ENCODE data around the gene DSE. TPM values are rescaled to one million over a fixed set of nuclear protein-coding genes. Genes with fewer than 3 reads are reported as not detected.
A peak's percentile ranks its signal among the peaks of the same experiment; 100 is the strongest.

Gene DSE
- total RNA-seq, 1 donor, result 50.7 TPM

GRCh38 chr6:116444092-116444491 lies 73.3 kb downstream of the DSE start:
- no peak overlapping the region for H3K4me3 ChIP-seq (ENCODE audit: low read depth, low read length)
- DNase-seq (ENCODE audit: low read depth), result peak; percentile 69
- TF ChIP-seq, protein P1, sequence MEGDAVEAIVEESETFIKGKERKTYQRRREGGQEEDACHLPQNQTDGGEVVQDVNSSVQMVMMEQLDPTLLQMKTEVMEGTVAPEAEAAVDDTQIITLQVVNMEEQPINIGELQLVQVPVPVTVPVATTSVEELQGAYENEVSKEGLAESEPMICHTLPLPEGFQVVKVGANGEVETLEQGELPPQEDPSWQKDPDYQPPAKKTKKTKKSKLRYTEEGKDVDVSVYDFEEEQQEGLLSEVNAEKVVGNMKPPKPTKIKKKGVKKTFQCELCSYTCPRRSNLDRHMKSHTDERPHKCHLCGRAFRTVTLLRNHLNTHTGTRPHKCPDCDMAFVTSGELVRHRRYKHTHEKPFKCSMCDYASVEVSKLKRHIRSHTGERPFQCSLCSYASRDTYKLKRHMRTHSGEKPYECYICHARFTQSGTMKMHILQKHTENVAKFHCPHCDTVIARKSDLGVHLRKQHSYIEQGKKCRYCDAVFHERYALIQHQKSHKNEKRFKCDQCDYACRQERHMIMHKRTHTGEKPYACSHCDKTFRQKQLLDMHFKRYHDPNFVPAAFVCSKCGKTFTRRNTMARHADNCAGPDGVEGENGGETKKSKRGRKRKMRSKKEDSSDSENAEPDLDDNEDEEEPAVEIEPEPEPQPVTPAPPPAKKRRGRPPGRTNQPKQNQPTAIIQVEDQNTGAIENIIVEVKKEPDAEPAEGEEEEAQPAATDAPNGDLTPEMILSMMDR (IDR thresholded peaks at IDR 0.05; ENCODE audit: insufficient read depth, low read length), result peak; percentile 74

GRCh38 chr6:116444575-116444974 lies 73.8 kb downstream of the DSE start:
- no peak for DNase-seq (ENCODE audit: low read depth)
- TF ChIP-seq, protein P1 (IDR thresholded peaks at IDR 0.05; ENCODE audit: insufficient read depth, low read length), result no peak
- H3K4me3 ChIP-seq (ENCODE audit: low read depth, low read length), result no peak overlapping the region

DNA sequence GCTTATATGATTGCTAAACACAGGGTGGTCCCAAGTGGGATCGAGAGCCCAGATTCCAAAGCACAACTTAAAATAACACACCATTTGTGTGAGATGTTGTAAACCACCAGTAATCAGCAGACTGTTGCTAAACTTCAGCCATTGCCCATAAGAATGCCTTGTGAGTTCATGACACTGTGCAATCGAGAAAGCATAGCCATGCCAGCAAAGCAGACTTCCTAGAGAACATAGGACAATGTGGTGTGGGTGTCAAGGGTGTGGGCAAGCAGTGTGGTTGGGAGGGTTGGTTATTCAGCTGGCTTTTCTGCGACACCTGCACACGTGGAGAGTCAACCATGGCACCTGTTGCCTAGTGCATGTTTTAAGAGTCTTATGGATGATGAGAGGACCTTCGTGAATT lies 74.4 kb downstream of the DSE start:
- DNase-seq (ENCODE audit: low read depth), result no peak
- TF ChIP-seq, protein P1 (IDR thresholded peaks at IDR 0.05; ENCODE audit: insufficient read depth, low read length), result no peak
- no peak overlapping the region for H3K4me3 ChIP-seq (ENCODE audit: low read depth, low read length)

DNA sequence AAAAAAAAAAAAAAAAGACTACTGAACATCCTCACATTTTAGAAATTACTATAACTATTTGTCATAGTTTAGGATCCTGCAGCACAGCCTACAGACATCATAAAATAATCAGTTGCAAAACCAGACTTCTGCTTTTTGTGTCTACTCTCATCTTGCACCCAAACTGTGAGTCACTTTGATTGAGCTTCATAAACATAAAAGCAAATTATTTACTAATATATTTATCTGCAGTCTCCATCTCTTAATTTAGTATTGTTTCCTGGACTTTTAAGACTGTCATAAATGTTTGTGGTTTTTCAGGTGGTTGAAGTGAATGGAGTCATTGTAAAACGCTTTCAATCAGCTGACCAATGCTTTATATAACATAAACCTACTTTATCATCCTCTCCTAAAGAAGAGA lies 75.7 kb downstream of the DSE start:
- TF ChIP-seq, protein P1 (IDR thresholded peaks at IDR 0.05; ENCODE audit: insufficient read depth, low read length), result no peak
- DNase-seq (ENCODE audit: low read depth), result no peak

DNA sequence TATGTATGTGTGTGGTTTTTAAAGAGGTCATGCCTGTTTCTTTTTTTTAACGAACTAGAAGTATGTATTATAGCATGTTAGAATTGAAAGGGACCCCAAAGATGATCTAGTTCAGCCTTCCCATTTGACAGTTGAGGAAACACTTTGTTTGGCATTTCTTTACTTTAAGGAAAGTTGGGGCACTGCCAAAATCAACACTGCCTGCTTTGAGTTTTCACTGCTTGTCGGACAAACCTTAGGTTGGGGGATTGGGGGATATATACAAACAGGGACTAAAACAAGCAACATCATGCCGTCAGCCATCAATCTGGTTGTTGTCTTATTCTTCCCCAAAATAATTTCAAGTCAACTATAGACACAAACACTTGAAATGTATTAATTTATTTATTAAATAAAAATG lies 76.3 kb downstream of the DSE start:
- DNase-seq (ENCODE audit: low read depth), result no peak
- TF ChIP-seq, protein P1 (IDR thresholded peaks at IDR 0.05; ENCODE audit: insufficient read depth, low read length), result no peak
- H3K4me3 ChIP-seq (ENCODE audit: low read depth, low read length), result peak overlapping the region; percentile 4

More for the DNA sequence above, 75.7 kb downstream of the DSE start:
- H3K4me3 ChIP-seq (ENCODE audit: low read depth, low read length), result no peak overlapping the region

GRCh38 chr6:116447496-116448011 lies 76.8 kb downstream of the DSE start:
- TF ChIP-seq, protein P1 (IDR thresholded peaks at IDR 0.05; ENCODE audit: insufficient read depth, low read length), result no peak
- H3K4me3 ChIP-seq (ENCODE audit: low read depth, low read length), result no peak overlapping the region
- peak; percentile 99 for DNase-seq (ENCODE audit: low read depth)

GRCh38 chr6:116449565-116449964 lies 78.8 kb downstream of the DSE start:
- no peak overlapping the region for H3K4me3 ChIP-seq (ENCODE audit: low read depth, low read length)
- no peak for DNase-seq (ENCODE audit: low read depth)
- TF ChIP-seq, protein P1 (IDR thresholded peaks at IDR 0.05; ENCODE audit: insufficient read depth, low read length), result no peak

Data from fibroblast of the aortic adventitia (primary cell).